Mucosa of descending colon (tissue), 3 donors: ENCODE results near the gene CD68. TPM values are rescaled to one million over a fixed set of nuclear protein-coding genes. Genes with fewer than 3 reads are reported as not detected.

Experiments
- ATAC-seq: fragments of 200-7000 bp; cut with Tn5 transposase; one replicate; pipeline ENCODE4 v1.9.1; 2020; ENCODE audit warnings: mild to moderate bottlenecking, moderate library complexity
- DNase-seq, 3 donors: peaks; one replicate each; pipeline ENCODE4 v3.0.0-alpha.2; 2020
- H3K36me3 ChIP-seq: fragments of 200-600 bp; one replicate; pipeline ENCODE4 v1.8.0; 2021; ENCODE audit warnings: low read depth, mild to moderate bottlenecking
- H3K4me1 ChIP-seq: fragments of 200-600 bp; one replicate; pipeline ENCODE4 v1.8.0; 2021; ENCODE audit warnings: low read depth, mild to moderate bottlenecking
- H3K4me3 ChIP-seq: fragments of 200-600 bp; one replicate; pipeline ENCODE4 v1.8.0; 2021; ENCODE audit warnings: mild to moderate bottlenecking
- H3K9me3 ChIP-seq: fragments of 200-600 bp; one replicate; pipeline ENCODE4 v1.8.0; 2021; ENCODE audit warnings: mild to moderate bottlenecking
- CTCF ChIP-seq: fragments of 200-600 bp; IDR thresholded peaks from one replicate; pipeline ENCODE4 v1.8.0; 2022; ENCODE audit warnings: antibody characterized with exemption, mild to moderate bottlenecking
- intact Hi-C, 2 donors: fragments of 100-400 bp; cut with DNase I in 1 of 2; cut with micrococcal nuclease in 1 of 2; formaldehyde crosslinking; loops; one replicate each; pipeline versions ENCODE4 v1.11.0 to v1.11.1; 2022; cut with DNase I, micrococcal nuclease
- total RNA-seq, 3 donors: library from RNA; stranded (reverse); fragmentation: NEBNext Ultra II Directional in 2 of 3; extraction: Animal tissue kit (Norgen Biotek cat#: 25700) in 2 of 3; gene quantifications; one replicate each; pipeline versions ENCODE4 v1.2.1 to v1.2.4, GENCODE V29; 2021 to 2023
- donor health status: DM: no; HTN: no; CAD: no; lungs with moderate emphysema.
- donor health status: DM: no; HTN: no; CAD: no.
- donor health status: DM: no; HTN: yes; CAD: no.

The CD68 gene
- total RNA-seq, 3 donors from 2014 or later = 41.4 to 91.9 (median 50.7) TPM

DNA sequence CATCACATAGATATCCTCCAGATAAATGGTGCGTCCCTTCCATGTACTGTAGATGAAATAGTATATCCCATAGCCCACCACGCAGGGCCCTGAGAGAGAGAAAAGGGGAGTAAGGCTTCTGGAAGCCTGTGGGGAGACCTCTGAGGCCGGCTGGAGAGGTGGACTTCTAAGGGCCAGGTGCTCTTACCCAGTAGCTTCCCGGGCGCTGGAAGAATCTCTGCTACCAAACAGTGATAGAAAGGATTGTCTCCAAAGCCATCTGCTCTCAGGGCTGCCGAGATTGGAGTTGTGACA is 47.5 kb downstream of the CD68 start:
- DNase-seq (no peak), ATAC-seq (no peak)
- no peak for TF ChIP-seq CTCF
- no peaks in the 10 kb centered on the region for H3K9me3 ChIP-seq
- peak overlapping the region; percentile 56 for H3K4me3 ChIP-seq
- no peaks in the 10 kb centered on the region for H3K36me3 ChIP-seq
- H3K4me1 ChIP-seq = peaks cover 9% of the 10 kb centered on the region
- intact Hi-C loops = no loop called here

DNA sequence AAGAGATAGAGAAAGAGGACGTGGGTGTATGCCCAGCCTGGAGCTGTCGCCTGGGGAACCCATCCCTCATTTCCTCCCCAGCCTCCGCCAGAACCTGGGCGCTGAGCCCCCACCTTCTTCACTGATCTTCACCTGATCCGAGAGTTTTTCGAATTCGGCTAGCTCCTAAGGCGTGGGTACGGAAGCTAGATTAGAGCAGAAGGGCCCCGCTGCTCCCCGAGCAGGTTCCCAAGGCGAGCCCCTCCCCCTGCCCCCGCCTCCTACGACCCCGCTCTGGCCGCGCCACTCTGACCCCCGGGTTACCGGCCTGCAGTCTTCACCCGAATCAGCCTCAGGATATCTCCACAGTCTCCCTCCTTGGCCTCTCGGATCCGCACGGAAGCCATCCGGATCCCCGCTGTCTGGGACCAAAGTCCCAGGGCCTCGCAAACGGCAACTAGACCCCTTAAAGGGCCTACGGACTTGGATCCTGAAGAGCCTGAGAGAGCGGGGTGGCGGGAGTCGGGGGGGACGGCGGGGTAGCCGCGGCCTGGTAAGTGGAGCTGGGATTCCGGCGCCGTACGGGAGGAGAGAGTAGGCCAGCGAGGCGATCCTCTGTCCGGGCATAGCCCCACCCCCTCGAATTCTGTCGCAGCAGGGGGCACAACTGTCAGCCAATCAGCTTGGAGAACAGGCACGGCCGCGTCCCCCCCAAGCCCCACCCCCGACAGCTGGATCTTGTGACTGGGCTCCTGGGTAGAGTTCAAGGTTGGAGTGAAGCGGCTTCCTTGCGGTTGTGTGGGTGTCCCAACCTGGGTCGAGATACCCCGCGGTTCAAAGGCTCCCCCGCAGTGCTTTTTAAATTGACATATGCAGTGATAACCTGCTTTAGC is 48.0 kb downstream of the CD68 start, which contains the start of gene SAT2:
Gene SAT2, minus strand, starts transcription at position 572 of the 872 bp plus-strand sequence. Its CDS starts 186 bp downstream, at position 386.
- TF ChIP-seq CTCF = no peak
- ATAC-seq (peak; percentile 99), DNase-seq (peak; percentile 95 to 97 (median 96))
- Histone ChIP-seq H3K4me1 (peaks cover 9% of the 10 kb centered on the region), H3K9me3 (no peaks in the 10 kb centered on the region), H3K4me3 (peak within 1 kb of the TSS; percentile 56), H3K36me3 (no peaks in the 10 kb centered on the region)
- intact Hi-C loops = no loop called here

DNA sequence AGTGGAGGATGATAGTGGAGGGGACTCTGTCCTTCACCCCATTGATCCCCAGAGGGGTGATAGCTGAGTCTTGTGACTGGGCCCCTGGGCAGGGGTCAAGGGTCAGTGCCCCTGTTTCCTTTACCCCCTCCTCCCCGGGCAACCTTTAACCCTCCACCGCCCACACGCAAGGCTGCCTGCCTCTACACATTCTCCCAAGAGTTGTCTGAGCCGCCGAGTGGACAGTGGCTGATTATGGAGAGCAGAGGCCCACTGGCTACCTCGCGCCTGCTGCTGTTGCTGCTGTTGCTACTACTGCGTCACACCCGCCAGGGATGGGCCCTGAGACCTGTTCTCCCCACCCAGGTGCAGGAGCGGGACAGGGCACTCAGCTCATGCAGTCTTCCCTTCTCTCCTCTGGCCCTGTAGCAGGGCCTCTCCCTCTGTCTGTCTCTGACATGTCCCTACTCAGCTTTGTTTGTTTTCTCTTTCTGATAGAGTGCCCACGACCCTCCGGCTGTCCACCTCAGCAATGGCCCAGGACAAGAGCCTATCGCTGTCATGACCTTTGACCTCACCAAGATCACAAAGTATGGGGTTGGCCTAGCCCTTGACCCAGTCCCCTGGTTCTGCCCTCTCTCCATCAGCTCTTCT is 50.6 kb downstream of the CD68 start, which contains the start of gene SHBG:
Gene SHBG, plus strand, starts transcription at position 197 of the 633 bp plus-strand sequence. Its CDS starts 38 bp downstream, at position 235.
- intact Hi-C loops = loop anchor here in 1 of 2 donors (10.0 kb wide), 1 partner anchor 55 kb away; the partner anchor contains the start of genes TP53 and WRAP53
- ATAC-seq = no peak
- Histone ChIP-seq H3K4me1 (peaks cover 9% of the 10 kb centered on the region), H3K9me3 (no peaks in the 10 kb centered on the region), H3K4me3 (no peak within 1 kb of the TSS), H3K36me3 (no peaks in the 10 kb centered on the region)
- DNase-seq = no peak
- no peak for TF ChIP-seq CTCF

Other genes starting within 250 kb of the CD68 start
- 10 to 100 TPM in 2 of 3 donors, 1 to 10 TPM in 1; 9.2 to 16.5 (median 11.2) TPM for gene ACAP1, start 243.1 kb upstream of the CD68 start, total RNA-seq
- gene KCTD11, start 227.5 kb upstream of the CD68 start, total RNA-seq = 10 to 100 TPM in 1 of 3 donors, 1 to 10 TPM in 2; 8.2 to 10.3 (median 8.5) TPM
- under 1 TPM in 1 of 3 donors, not detected in 2; 0.26 TPM for gene TMEM95, start 224.5 kb upstream of the CD68 start, total RNA-seq
- gene TNK1, start 198.5 kb upstream of the CD68 start, total RNA-seq = 10 to 100 TPM; 16.4 to 29.5 (median 20.7) TPM
- gene PLSCR3, start 185.1 kb upstream of the CD68 start, total RNA-seq = 10 to 100 TPM in 2 of 3 donors, 1 to 10 TPM in 1; 5.5 to 21.6 (median 16.4) TPM
- gene TMEM256, start 175.5 kb upstream of the CD68 start, total RNA-seq = 10 to 100 TPM; 51.9 to 85.1 (median 64.9) TPM
- 10 to 100 TPM in 1 of 3 donors, 1 to 10 TPM in 2; 2.9 to 38.0 (median 6.7) TPM for gene NLGN2, start 171.8 kb upstream of the CD68 start, total RNA-seq
- gene SPEM1, start 159.3 kb upstream of the CD68 start, total RNA-seq = not detected
- not detected for gene SPEM2, start 154.0 kb upstream of the CD68 start, total RNA-seq
- not detected for gene SPEM3, start 150.8 kb upstream of the CD68 start, total RNA-seq
- gene TMEM102, start 144.2 kb upstream of the CD68 start, total RNA-seq = 10 to 100 TPM in 2 of 3 donors, 1 to 10 TPM in 1; 8.8 to 22.5 (median 16.4) TPM
- gene FGF11, start 140.1 kb upstream of the CD68 start, total RNA-seq = 1 to 10 TPM; 1.4 to 3.0 (median 2.2) TPM
- gene CHRNB1, start 134.6 kb upstream of the CD68 start, total RNA-seq = 1 to 10 TPM; 6.0 to 8.3 (median 7.7) TPM
- gene ZBTB4, start 100.0 kb upstream of the CD68 start, total RNA-seq = 10 to 100 TPM; 16.6 to 93.9 (median 18.5) TPM
- not detected for gene SLC35G6, start 98.2 kb upstream of the CD68 start, total RNA-seq
- 100 to 1,000 TPM; 101 to 124 (median 118) TPM for gene POLR2A, start 95.3 kb upstream of the CD68 start, total RNA-seq
- gene TNFSF12, start 30.6 kb upstream of the CD68 start, total RNA-seq = 10 to 100 TPM; 11.6 to 69.4 (median 15.8) TPM
- 10 to 100 TPM; 41.0 to 74.6 (median 73.3) TPM for gene TNFSF13, start 20.9 kb upstream of the CD68 start, total RNA-seq
- 10 to 100 TPM; 27.9 to 60.2 (median 37.7) TPM for gene SENP3, start 17.7 kb upstream of the CD68 start, total RNA-seq
- 100 to 1,000 TPM in 1 of 3 donors, 10 to 100 TPM in 2; 55.2 to 101 (median 94.5) TPM for gene MPDU1, start 4.2 kb downstream of the CD68 start, total RNA-seq
- 1 to 10 TPM in 1 of 3 donors, under 1 TPM in 2; 0.38 to 4.4 (median 0.41) TPM for gene SOX15, start 10.5 kb downstream of the CD68 start, total RNA-seq
- gene FXR2, start 35.3 kb downstream of the CD68 start, total RNA-seq = 10 to 100 TPM; 23.0 to 53.3 (median 28.1) TPM
- 100 to 1,000 TPM in 1 of 3 donors, 10 to 100 TPM in 2; 49.1 to 104 (median 76.9) TPM for gene SAT2, start 48.2 kb downstream of the CD68 start, total RNA-seq
- gene SHBG, start 50.5 kb downstream of the CD68 start, total RNA-seq = under 1 TPM in 2 of 3 donors, not detected in 1; 0.25 to 0.89 TPM
- gene ATP1B2, start 71.3 kb downstream of the CD68 start, total RNA-seq = 1 to 10 TPM in 1 of 3 donors, under 1 TPM in 2; 0.41 to 8.7 (median 0.67) TPM
- gene TP53, start 107.9 kb downstream of the CD68 start, total RNA-seq = 10 to 100 TPM; 33.9 to 75.2 (median 57.0) TPM
- 1 to 10 TPM; 5.1 to 9.9 (median 5.8) TPM for gene WRAP53, start 108.8 kb downstream of the CD68 start, total RNA-seq
- 1 to 10 TPM in 1 of 3 donors, under 1 TPM in 2; 0.31 to 1.3 (median 0.35) TPM for gene EFNB3, start 125.6 kb downstream of the CD68 start, total RNA-seq
- under 1 TPM; 0.19 to 0.70 (median 0.29) TPM for gene DNAH2, start 138.1 kb downstream of the CD68 start, total RNA-seq